ENCODE data around the gene MORC3.

Gene MORC3

DNA sequence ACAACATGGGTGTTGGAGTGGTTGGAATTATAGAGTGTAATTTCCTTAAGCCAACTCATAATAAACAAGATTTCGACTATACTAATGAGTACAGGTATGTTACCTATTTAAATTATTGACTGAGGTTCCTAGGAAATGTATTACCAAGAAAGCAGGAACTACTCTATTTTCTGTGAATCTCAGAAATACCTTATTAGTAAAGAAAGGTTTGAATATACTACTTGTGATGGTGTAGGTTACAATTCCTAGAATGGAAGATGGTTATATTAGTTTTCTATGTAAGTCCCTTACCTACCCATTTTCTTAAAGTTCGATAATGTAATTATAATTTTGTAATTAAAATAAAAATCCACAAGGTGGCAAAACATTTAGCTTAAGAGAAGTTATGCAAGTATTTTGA is 29.3 kb downstream of the MORC3 start:
- Histone ChIP-seq H3K4me1 (ENCODE audit: control insufficient read depth in 1 of 2, insufficient read depth in 1 of 2, low read depth in 1 of 2, low read length in 1 of 2) (no peaks in the 10 kb centered on the region), H3K4me3 (ENCODE audit: low read depth in 1 of 2, low read length in 1 of 2) (no peak overlapping the region), H3K9me3 (no peaks in the 10 kb centered on the region), H3K27me3 (no peaks in the 10 kb centered on the region), H3K27ac (no peak overlapping the region), H3K36me3 (peaks cover 88% of the 10 kb centered on the region)
- TF ChIP-seq, protein P1, sequence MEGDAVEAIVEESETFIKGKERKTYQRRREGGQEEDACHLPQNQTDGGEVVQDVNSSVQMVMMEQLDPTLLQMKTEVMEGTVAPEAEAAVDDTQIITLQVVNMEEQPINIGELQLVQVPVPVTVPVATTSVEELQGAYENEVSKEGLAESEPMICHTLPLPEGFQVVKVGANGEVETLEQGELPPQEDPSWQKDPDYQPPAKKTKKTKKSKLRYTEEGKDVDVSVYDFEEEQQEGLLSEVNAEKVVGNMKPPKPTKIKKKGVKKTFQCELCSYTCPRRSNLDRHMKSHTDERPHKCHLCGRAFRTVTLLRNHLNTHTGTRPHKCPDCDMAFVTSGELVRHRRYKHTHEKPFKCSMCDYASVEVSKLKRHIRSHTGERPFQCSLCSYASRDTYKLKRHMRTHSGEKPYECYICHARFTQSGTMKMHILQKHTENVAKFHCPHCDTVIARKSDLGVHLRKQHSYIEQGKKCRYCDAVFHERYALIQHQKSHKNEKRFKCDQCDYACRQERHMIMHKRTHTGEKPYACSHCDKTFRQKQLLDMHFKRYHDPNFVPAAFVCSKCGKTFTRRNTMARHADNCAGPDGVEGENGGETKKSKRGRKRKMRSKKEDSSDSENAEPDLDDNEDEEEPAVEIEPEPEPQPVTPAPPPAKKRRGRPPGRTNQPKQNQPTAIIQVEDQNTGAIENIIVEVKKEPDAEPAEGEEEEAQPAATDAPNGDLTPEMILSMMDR (IDR thresholded peaks at IDR 0.05) = no peak

DNA sequence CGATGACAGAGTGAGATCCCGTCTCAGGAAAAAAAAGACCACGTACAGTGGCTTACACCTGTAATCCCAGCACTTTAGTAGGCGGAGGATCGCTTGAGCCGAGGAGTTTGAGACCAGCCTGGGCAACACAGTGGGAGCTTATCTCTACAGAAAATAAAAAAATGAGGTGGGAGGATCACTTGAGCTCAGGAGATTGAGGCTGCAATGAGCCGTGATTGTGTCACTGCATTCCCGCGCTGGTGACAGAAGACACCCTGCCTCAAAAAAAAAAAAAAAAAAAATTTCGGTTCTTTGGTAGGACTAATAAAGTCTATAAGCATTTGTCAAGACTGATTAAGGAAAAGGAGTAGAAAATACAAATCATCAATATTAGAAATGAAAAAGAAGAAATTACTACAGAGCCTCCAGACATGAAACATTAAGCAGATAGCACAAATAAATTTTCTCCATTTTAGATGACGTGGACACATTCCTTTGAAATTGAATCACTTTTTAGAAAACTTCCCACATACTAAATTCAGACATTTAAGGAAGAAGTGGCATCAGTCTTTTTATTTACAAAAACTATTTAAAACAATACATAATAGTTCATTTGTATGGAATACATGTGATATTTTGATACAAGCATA is 30.4 kb downstream of the MORC3 start:
- TF ChIP-seq, protein P1 (IDR thresholded peaks at IDR 0.05) = no peak
- Histone ChIP-seq H3K27ac (no peak overlapping the region), H3K4me1 (ENCODE audit: control insufficient read depth in 1 of 2, insufficient read depth in 1 of 2, low read depth in 1 of 2, low read length in 1 of 2) (no peaks in the 10 kb centered on the region), H3K27me3 (no peaks in the 10 kb centered on the region), H3K4me3 (ENCODE audit: low read depth in 1 of 2, low read length in 1 of 2) (no peak overlapping the region), H3K9me3 (no peaks in the 10 kb centered on the region), H3K36me3 (peaks cover 88% of the 10 kb centered on the region)

DNA sequence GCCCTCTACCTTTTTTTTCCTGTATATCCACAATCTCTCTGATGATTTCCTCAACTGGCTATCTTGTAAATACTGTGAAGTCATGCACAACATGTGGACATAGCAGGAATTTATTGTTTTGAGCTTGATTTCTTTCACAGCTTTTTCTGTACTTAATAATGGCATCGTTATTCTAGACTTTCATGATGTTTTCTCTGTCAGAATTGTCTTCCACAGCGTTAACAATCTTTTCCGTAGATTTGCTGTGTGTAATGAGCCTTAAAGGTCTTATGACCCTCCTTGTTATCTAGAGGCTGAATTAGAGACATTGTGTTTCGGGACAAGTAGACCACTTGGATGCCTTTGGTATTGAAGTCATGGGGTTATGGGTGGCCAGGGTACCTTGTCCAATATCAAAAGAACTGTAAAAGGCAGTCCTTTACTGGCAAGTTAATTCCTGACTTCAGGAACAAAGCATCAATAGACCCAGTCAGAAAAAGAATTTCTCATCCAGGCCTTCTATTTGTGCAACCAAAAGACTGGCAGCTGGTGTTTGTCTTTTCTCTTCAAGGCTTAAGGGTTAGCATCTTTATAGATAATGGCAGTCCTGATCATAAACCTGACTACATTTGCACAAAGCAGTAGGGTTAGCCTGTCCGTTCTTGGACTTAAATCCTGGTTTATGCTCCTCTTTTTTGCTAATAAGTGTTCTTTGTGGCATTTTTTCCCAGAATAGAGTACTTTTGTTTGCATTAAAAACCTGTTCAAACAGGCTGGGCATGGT is 35.1 kb downstream of the MORC3 start:
- H3K9me3 ChIP-seq = no peaks in the 10 kb centered on the region
- peaks cover 89% of the 10 kb centered on the region for H3K36me3 ChIP-seq
- H3K4me1 ChIP-seq (ENCODE audit: control insufficient read depth in 1 of 2, insufficient read depth in 1 of 2, low read depth in 1 of 2, low read length in 1 of 2) = no peaks in the 10 kb centered on the region
- H3K27me3 ChIP-seq = no peaks in the 10 kb centered on the region
- H3K27ac ChIP-seq = no peak overlapping the region
- TF ChIP-seq, protein P1 (IDR thresholded peaks at IDR 0.05) = no peak
- H3K4me3 ChIP-seq (ENCODE audit: low read depth in 1 of 2, low read length in 1 of 2) = no peak overlapping the region

DNA sequence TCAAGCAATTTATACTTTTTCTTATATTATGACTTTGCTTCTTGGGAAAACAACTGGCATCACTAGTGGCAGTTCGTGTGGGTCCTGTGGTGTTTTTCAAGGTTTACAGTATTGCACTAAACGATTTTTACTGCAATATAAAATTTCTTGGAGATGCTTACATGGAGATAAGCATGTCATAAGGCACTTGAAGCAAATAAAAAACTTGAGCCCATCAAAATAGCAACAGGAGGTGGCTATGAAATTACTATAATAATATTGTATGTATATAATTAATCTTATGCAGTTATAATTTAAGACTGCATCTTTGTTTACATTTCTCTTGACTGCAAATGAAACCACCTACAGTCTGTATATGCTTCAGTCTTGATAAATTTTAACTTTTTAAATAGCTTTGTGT is 35.9 kb downstream of the MORC3 start:
- Histone ChIP-seq H3K4me3 (ENCODE audit: low read depth in 1 of 2, low read length in 1 of 2) (no peak overlapping the region), H3K27ac (no peak overlapping the region), H3K36me3 (peaks cover 89% of the 10 kb centered on the region)

DNA sequence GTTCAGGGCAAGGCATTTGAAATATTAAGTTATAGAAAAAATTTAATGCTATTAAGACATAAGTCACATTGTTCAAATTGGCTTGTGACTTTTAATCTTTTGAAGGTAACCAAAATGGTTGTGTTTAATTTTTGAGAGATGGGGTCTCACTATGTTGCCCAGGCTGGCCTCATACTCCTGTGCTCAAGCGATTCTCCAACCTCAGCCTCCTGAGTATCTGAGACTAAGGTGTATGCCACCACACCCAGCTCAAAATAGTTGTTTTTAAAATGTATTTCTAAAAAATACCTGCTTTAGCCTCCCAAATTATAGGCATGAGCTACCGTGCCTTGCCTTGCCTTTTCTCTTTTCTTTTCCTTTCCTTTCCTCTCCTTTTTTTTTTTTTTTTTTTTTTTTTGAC is 39.2 kb downstream of the MORC3 start:
- TF ChIP-seq, protein P1 (IDR thresholded peaks at IDR 0.05) = no peak
- no peaks in the 10 kb centered on the region for H3K9me3 ChIP-seq
- no peak overlapping the region for H3K27ac ChIP-seq
- no peaks in the 10 kb centered on the region for H3K4me1 ChIP-seq (ENCODE audit: control insufficient read depth in 1 of 2, insufficient read depth in 1 of 2, low read depth in 1 of 2, low read length in 1 of 2)
- peaks cover 98% of the 10 kb centered on the region for H3K36me3 ChIP-seq
- no peaks in the 10 kb centered on the region for H3K27me3 ChIP-seq
- no peak overlapping the region for H3K4me3 ChIP-seq (ENCODE audit: low read depth in 1 of 2, low read length in 1 of 2)

More for the DNA sequence above, 35.9 kb downstream of the MORC3 start:
- no peaks in the 10 kb centered on the region for H3K27me3 ChIP-seq
- TF ChIP-seq, protein P1 (IDR thresholded peaks at IDR 0.05) = no peak
- no peaks in the 10 kb centered on the region for H3K9me3 ChIP-seq
- H3K4me1 ChIP-seq (ENCODE audit: control insufficient read depth in 1 of 2, insufficient read depth in 1 of 2, low read depth in 1 of 2, low read length in 1 of 2) = no peaks in the 10 kb centered on the region

Measured in neutrophil (primary cell).